Lower lobe of right lung (tissue), 2 donors: ENCODE data around the gene TALDO1. TPM values are rescaled to one million over a fixed set of nuclear protein-coding genes. Genes with fewer than 3 reads are reported as not detected.

Source experiments
- ATAC-seq, 2 donors: fragments of 200-7000 bp; cut with Tn5 transposase; one replicate each; pipeline ENCODE4 v1.9.1; 2020 to 2022; ENCODE audit warnings: mild to moderate bottlenecking in 2 of 2, moderate library complexity in 2 of 2
- DNase-seq: peaks from one replicate; pipeline ENCODE4 v3.0.0-alpha.2; 2020
- H3K27ac ChIP-seq: fragments of 200-600 bp; one replicate; pipeline ENCODE4 v1.8.0; 2022
- H3K27me3 ChIP-seq: fragments of 200-600 bp; one replicate; pipeline ENCODE4 v1.8.0; 2022; ENCODE audit warnings: low read depth
- H3K36me3 ChIP-seq: fragments of 200-600 bp; one replicate; pipeline ENCODE4 v1.8.0; 2022; ENCODE audit warnings: mild to moderate bottlenecking
- H3K4me1 ChIP-seq: fragments of 200-600 bp; one replicate; pipeline ENCODE4 v1.8.0; 2022
- H3K4me3 ChIP-seq: fragments of 200-600 bp; one replicate; pipeline ENCODE4 v1.8.0; 2022; ENCODE audit warnings: mild to moderate bottlenecking
- H3K9me3 ChIP-seq: fragments of 200-600 bp; one replicate; pipeline ENCODE4 v1.8.0; 2022
- CTCF ChIP-seq: fragments of 200-600 bp; IDR thresholded peaks from one replicate; pipeline ENCODE4 v1.8.0; 2022; ENCODE audit warnings: antibody characterized with exemption, mild to moderate bottlenecking
- intact Hi-C: fragments of 100-400 bp; cut with DNase I; formaldehyde crosslinking; loops from one replicate; pipeline ENCODE4 v1.11.0; 2022
- total RNA-seq: library from RNA; stranded (reverse); fragmentation: NEBNext Ultra II Directional; extraction: Animal tissue kit (Norgen Biotek cat#: 25700); gene quantifications from one replicate; pipeline ENCODE4 v1.2.1, GENCODE V29; 2021
- donor health status: DM: no; HTN: yes; CAD: no; lungs with severe emphysema.

TALDO1 gene
- total RNA-seq, 1 donor from 2014 or later: 218 TPM

- no peak overlapping the region for H3K27ac ChIP-seq
- no peak overlapping the region for H3K4me3 ChIP-seq
- ATAC-seq: no peak
- H3K4me1 ChIP-seq: peaks cover 6% of the 10 kb centered on the region
- TF ChIP-seq CTCF: no peak
- peaks cover 18% of the 10 kb centered on the region for H3K27me3 ChIP-seq
- no peaks in the 10 kb centered on the region for H3K9me3 ChIP-seq
- intact Hi-C loops: no loop called here
- H3K36me3 ChIP-seq: peaks cover 14% of the 10 kb centered on the region
- no peak for DNase-seq
These were observed 40.9 kb downstream of the TALDO1 start for GRCh38 chr11:788009-788640.

GRCh38 chr11:788953-789940, 42.0 kb downstream of the TALDO1 start:
- TF ChIP-seq CTCF: no peak
- Histone ChIP-seq H3K27me3 (peaks cover 18% of the 10 kb centered on the region), H3K36me3 (peaks cover 20% of the 10 kb centered on the region), H3K27ac (no peak overlapping the region), H3K9me3 (no peaks in the 10 kb centered on the region), H3K4me1 (no peaks in the 10 kb centered on the region), H3K4me3 (no peak overlapping the region)
- ATAC-seq: no peak
- intact Hi-C loops: no loop called here
- DNase-seq: no peak

DNA sequence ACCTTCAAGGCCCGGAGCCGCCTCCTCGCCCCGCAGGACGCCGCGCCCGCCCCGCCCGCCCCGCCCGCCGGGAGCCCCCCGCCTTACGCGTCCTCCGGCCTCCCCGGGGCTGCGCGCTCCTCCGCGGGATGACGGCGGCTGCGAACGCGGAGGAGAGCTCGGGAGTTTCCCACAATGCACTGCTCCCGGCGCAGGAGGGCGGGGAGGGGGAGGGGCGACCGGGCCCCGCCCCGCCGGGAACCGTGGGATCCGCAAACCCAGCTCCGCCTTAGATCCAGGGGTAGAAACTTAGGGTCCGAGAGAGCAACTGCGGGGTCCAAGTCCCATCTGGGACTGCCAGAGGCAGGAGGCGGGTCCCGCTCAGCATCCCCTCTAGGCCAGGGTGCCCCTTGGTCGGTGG, 42.7 kb downstream of the TALDO1 start, which contains the start of gene CEND1:
CEND1 (minus strand) TSS at position 148 of the 400 bp plus-strand sequence. CDS start 1,514 bp downstream, outside the sequence.
- H3K4me1 ChIP-seq: peaks cover 6% of the 10 kb centered on the region
- DNase-seq (no peak), ATAC-seq (no peak)
- H3K9me3 ChIP-seq: no peaks in the 10 kb centered on the region
- peaks cover 18% of the 10 kb centered on the region for H3K27me3 ChIP-seq
- no peak within 1 kb of the TSS for H3K4me3 ChIP-seq
- no peak for TF ChIP-seq CTCF
- intact Hi-C loops: no loop called here
- peaks cover 20% of the 10 kb centered on the region for H3K36me3 ChIP-seq
- H3K27ac ChIP-seq: no peak within 1 kb of the TSS

- H3K27ac ChIP-seq: no peak overlapping the region
- DNase-seq: no peak
- H3K27me3 ChIP-seq: peaks cover 18% of the 10 kb centered on the region
- H3K4me3 ChIP-seq: no peak overlapping the region
- TF ChIP-seq CTCF: no peak
- intact Hi-C loops: no loop called here
- peaks cover 16% of the 10 kb centered on the region for H3K4me1 ChIP-seq
- H3K9me3 ChIP-seq: no peaks in the 10 kb centered on the region
- peaks cover 20% of the 10 kb centered on the region for H3K36me3 ChIP-seq
- ATAC-seq: no peak
These were observed 43.7 kb downstream of the TALDO1 start for GRCh38 chr11:790721-791564.
